ENCODE results near the gene UBE2O. TPM values are rescaled to one million over a fixed set of nuclear protein-coding genes. Genes with fewer than 3 reads are reported as not detected.

UBE2O gene
- polyA plus RNA-seq, 4 donors, result 20.9 to 30.0 (median 28.9) TPM

DNA sequence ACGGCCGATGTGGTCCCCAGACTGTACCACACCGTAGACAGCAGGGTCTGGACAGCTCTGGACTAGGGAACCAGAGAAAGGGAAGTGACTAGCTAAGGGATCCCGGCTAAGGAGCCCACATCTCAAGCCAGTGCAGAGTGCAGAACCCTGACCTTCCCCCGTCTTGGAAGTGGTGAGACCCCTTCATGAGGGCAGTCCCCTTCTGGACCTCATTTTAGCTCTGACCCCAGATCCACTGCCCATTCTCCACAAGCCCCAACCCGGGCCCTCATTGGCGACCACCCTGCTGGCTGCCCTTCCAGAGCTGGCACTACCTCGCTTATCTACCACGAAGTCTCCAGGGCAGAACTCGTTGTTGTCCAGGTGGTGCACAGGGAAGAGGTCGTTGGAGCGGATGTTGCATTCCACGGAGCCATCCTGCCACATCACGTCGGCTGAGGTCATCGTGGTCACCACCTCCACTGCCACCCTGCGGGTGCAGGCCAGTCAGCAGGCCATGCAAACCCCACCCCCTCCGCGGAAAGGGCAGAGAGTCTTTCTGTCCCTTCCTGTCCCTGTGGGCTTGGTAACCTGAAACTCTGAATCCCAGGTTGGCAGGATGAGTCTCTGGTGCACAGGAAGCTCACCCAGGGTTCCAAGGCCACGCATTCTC is 54.3 kb downstream of the UBE2O start:
- DNase-seq (ENCODE audit: low read depth in 4 of 4, low spot score in 2 of 4), result no peak

DNA sequence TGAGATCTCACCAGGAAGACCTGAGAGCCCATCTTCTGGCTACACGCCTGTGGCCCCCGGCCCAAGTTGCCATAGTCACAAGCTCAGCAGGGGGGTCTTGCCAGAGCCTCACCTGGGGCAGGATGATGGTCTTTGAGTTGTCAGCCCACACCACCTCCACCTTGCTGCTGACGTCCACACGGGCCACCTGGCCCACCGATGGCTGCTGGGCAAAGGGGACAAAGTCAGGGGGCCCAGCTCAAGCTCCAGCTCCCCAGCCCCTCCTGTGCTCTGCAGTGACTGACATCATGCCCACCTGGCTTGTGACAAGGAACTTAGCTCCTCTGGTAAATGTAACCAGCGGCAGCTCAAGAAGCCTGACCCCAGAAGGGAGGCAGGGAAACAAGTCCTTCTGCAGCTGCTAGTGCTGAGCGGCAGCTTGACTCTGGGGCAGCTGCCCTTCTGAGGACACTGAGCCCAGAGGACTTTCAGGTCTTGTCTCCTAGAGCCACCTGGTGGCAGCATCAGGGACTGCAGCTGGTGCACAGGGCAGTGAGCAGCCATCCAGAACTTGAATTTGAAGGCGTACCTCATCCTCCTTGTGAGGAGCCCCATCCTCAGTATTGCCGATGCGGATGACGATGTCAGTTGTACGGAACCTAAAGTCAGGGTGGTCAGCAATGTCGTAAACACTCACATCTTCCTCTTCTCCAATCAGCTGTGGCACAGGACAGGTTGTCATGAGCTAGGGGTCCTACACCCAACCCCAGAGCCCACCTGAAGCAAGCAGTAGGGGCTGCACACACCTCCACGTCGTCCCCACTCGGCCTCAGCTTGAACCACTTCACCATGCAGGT is 55.0 kb downstream of the UBE2O start:
- DNase-seq (ENCODE audit: low read depth in 4 of 4, low spot score in 2 of 4), result peak in 2 of 4 donors; percentile 67 to 86

DNA sequence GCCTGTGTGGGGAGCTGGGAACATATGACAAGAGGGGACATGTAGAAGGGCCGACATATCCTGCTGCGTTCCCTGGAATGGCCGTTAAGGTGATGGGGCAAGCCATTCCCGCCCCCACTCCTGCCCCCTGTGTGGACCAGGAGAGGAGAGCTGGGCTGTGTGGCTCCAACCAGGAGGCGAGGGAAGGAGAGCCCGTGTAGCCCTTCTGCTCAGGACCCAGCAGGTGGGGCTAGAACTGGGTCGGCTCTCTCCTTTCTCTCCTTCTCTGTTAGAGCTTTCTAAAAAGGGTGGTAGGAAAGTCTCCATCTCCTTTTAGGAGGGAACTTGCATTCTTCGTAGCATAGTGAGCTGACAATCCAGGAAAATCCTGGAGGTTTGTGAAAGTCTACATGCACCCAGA is 55.8 kb downstream of the UBE2O start:
- DNase-seq (ENCODE audit: low read depth in 4 of 4, low spot score in 2 of 4), result no peak

DNA sequence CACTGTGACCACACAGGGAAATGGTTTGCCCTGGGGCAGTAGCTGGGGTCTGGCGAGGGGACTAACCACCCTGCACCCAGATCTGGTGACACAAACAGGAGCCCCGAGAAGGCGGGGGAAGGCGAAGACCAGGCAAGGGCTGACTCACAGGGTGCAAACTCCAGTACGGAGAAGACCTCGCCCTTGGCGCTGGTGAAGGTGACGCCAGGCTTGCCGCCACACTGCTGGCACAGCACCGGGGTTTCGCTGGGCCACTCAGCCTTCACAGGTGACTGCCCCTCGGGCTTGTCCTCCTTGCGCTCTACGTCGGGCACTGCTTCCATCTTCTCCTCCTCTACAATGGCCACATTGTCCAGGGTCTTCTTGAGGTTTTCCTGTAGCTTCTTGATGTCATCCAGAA is 57.0 kb downstream of the UBE2O start:
- DNase-seq (ENCODE audit: low read depth in 4 of 4, low spot score in 2 of 4), result no peak

DNA sequence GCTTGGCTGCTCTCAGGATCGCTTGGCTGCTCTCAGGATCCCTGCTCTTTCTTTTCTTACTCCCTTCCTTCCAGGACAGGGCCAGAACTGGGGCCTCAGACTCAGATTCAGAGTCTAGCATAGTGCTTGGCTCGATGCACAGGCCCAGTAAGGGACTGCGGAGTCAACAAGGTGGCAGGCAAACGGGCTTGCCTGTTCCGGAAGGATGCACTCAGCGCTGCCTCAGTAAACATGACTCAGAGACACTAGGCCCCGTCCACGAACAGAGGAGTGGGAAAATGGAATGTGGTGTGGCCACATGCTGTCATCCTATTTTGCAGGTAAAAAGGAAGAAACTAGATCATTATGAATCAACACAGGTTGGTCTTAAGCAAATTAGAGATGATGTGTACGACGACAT is 58.8 kb downstream of the UBE2O start:
- no peak for DNase-seq (ENCODE audit: low read depth in 4 of 4, low spot score in 2 of 4)

DNA sequence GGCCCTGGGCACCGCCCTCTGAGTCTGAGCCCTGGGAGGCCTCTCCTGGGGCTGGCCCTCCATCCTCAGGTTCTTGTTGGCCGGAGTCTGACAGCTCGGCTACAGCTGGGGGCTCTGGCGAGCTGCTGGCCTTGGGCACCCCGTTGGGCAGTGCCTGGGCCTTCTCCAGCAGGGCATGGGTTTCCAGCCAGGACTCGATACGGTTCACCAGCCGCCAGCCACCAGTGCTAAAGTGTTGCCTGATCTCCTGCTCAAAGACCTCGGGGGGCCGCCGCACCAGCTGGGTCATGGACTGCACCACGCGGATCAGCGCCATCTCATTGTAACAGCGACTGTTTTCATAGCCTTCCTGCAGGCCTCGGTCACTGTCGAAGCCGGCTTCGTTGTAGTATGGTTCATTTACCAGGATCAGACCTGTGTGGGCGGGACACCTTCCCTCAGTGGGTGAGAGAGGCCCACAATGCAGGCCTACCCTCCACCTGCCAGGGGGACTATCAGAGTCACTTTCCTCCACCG is 61.7 kb downstream of the UBE2O start:
- no peak for DNase-seq (ENCODE audit: low read depth in 4 of 4, low spot score in 2 of 4)

DNA sequence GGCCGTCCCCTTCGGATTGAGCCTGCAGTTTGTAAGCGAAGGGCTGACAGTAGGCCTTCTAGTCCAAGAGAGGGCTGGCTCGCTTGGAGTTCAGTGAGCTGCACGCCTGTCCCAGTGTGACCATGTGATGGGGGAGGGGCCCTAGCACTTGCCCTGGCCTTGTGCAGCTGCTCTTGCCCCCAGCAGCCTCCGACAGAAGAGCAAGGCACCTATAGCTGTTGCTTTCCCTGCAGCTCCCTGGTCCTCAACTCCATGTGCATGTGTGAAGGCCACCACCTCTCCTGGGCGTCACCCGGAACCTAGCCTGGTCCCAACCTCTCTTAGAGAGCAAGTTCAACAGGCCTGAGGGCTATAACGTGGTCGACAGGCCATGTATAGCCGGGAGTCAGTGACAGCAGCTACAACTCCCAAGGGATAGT is 62.9 kb downstream of the UBE2O start:
- no peak for DNase-seq (ENCODE audit: low read depth in 4 of 4, low spot score in 2 of 4)

DNA sequence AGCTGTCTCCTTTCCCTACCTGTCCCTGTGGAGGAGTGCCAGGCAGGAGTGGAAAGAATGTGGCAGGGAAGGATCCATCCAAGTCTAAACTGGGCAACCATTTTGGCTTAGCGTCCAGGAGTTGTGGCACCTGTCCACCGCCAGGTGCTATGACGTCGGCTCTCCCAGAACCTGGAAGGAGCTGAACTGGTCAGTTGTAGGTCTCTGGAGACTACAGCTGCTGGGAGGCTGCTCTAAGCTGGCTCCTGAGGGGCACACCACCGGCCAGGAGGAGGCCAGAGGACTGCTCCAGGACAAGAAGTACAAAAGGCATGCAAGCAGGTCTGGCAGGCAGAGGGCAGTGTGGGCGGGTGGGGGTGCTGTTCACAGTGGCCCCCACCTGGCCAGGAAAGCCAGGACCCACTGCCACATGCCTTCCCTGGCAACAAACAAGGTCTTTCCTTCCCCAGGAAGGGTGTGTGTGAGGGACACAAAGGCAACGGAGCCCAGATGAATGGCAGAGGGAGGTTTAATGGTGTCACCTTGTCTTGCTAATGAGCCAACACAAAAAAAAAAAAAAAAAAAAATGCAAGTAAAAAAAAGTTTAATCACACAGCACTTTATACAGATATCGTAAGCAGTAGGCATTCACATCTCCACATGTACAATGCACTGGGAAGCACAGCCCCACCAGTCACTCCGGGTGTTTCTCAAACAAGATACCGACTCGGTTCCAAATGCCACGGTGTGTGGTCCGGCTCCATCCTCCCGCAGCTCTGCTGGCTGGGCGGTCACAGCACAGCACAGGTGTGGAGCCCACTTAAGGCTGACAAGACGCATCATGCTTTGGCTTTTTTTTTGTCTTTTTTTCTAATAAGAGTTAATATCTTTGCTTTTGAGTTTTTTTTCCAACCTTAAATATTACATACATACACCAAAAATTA is 63.7 kb downstream of the UBE2O start:
- no peak for DNase-seq (ENCODE audit: low read depth in 4 of 4, low spot score in 2 of 4)

DNA sequence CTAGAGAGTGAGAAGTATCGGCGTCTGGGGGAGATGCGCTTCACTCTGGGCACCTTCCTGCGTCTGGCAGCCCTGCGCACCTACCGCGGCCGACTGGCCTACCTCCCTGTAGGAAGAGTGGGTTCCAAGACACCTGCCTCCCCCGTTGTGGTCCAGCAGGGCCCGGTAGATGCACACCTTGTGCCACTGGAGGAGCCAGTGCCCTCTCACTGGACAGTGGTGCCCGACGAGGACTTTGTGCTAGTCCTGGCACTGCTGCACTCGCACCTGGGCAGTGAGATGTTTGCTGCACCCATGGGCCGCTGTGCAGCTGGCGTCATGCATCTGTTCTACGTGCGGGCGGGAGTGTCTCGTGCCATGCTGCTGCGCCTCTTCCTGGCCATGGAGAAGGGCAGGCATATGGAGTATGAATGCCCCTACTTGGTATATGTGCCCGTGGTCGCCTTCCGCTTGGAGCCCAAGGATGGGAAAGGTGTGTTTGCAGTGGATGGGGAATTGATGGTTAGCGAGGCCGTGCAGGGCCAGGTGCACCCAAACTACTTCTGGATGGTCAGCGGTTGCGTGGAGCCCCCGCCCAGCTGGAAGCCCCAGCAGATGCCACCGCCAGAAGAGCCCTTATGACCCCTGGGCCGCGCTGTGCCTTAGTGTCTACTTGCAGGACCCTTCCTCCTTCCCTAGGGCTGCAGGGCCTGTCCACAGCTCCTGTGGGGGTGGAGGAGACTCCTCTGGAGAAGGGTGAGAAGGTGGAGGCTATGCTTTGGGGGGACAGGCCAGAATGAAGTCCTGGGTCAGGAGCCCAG is 65.8 kb downstream of the UBE2O start:
- DNase-seq (ENCODE audit: low read depth in 4 of 4, low spot score in 2 of 4), result no peak

DNA sequence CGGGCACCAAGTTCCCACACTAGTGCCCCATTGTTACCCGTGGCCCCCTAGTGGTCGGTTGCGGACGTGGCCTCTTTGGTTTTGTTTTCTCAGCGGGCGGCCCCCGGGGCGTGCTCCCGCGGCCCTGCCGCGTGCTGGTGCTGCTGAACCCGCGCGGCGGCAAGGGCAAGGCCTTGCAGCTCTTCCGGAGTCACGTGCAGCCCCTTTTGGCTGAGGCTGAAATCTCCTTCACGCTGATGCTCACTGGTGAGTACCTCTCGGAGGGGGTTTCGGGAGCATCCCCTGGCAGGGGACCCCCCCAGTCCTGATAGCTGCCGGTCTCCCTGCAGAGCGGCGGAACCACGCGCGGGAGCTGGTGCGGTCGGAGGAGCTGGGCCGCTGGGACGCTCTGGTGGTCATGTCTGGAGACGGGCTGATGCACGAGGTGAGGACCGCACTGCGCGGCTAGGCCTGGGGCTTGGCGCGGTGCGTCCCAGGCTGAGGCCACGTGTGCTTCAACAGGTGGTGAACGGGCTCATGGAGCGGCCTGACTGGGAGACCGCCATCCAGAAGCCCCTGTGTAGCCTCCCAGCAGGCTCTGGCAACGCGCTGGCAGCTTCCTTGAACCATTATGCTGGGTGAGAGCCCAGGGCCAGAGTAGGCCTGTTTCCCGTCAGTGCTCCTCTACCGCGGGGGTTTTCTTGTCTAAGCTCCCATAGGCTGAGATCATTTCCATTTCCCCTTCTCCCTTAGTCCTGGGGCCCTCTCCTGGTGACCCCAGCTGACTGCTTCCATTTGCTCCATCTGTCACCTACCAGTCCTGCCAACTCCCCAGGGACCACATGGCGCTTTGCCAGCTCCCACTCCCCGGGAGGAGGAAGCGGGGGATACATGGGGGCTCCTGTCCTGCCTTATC is 66.8 kb downstream of the UBE2O start:
- no peak for DNase-seq (ENCODE audit: low read depth in 4 of 4, low spot score in 2 of 4)

DNA sequence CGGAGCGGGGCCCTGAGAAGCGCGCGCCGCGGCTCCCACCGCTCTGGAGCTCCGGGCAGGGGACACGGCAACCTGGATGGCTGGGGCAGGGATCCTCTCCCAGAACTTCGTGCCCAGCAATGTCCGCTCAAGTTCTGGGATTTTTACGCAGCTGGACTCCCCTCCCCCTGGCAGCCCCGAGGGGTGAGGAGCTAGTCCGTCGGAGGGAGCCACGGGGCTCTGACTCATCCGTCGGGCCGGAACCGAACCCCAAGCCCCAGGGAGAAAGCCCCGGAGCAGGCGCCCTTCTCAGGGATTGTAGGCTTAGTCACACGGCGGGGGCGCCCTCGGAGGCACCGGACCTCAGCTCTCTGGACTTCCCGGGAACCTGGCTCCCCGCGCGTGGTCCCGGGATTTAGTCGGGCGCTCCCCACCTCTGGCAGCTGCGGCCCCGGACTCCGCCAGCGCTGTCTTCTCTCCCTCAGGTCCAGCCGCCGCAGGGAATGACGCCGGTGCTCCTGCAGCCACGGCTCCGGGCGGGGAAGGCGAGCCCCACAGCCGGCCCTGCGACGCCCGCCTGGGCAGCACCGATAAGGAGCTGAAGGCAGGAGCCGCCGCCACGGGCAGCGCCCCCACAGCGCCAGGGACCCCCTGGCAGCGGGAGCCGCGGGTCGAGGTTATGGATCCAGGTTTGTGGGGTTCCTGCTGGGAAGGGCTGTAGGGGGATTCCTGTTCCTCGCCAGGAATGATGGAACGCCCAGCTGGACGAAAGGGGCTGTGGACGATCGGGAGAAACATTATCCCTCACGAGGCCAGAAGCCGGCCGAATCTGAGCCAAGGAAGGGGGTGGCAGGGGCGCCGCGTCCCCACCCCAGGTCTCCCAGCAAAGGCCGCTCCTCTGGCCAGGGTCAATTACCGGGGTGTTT is 67.7 kb downstream of the UBE2O start:
- DNase-seq (ENCODE audit: low read depth in 4 of 4, low spot score in 2 of 4), result no peak

DNA sequence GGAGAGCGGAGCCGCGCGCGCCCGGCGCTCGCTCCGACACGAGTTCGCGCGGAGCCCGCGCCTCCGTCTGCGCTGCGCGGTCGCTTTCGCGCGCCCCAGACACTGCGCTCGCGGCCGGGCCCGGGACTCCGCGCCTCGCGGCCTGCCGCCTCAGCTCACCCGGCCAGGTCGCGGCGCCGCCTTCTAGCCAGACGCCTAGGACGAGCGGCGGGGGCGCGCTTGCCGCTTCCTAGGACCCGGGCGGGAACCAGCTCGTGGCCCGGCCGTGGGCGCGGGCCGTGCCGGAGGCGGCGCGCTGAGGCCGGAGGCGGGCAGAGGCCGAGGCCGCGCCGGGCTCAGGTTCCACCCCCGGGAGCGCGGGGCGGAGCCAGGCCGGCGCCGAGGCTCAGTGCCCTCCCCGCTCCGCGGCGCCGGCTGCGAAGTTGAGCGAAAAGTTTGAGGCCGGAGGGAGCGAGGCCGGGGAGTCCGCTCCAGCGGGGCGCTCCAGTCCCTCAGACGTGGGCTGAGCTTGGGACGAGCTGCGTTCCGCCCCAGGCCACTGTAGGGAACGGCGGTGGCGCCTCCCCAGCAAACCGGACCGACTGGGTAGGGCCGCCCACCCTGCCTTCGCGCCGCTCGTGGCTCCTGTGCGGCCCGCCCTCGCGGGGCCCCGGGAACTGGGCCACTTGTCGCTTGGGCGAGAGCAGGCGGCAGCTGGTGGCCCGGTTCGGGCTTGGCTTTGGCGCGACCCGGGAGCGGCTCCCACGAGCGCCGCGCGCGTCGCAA is 68.5 kb downstream of the UBE2O start, which contains the start of gene SPHK1:
Gene SPHK1, plus strand, starts transcription at position 388 of the 765 bp plus-strand sequence. CDS start 1,036 bp downstream, outside the sequence.
- DNase-seq (ENCODE audit: low read depth in 4 of 4, low spot score in 2 of 4), result no peak

DNA sequence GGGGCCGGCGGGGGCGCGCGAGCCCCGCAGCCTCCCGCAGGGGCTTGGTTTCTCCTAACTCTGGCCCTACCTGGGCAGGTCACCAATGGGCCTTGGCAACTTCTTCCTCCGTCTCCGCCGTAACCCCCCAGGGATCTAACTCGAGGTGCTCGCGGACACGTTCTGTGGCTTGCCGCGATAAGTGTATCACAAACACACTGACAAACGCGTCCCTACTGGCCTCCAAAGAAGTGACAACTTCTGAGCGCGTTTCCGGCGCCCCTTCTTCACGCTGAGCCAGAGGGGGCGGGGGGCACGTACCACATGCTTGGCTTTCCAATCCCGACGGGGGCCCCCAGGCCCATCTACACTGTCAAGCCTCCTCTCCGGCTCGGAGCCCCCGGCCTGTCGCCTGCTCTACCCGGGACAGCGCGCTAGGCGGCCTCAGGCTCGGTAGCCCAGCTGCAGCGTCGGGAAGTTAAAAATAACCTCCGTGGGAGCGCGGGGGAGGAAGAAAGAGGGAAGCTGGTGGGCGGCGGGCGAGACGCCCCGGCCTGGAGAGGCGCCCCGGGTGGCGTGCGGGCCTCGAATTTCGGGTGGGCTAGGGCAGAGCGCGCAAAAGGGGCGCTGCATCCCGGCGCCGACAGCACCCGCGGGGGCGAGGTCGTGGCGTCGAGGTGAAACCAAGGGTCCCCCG is 69.3 kb downstream of the UBE2O start:
- DNase-seq (ENCODE audit: low read depth in 4 of 4, low spot score in 2 of 4), result no peak

DNA sequence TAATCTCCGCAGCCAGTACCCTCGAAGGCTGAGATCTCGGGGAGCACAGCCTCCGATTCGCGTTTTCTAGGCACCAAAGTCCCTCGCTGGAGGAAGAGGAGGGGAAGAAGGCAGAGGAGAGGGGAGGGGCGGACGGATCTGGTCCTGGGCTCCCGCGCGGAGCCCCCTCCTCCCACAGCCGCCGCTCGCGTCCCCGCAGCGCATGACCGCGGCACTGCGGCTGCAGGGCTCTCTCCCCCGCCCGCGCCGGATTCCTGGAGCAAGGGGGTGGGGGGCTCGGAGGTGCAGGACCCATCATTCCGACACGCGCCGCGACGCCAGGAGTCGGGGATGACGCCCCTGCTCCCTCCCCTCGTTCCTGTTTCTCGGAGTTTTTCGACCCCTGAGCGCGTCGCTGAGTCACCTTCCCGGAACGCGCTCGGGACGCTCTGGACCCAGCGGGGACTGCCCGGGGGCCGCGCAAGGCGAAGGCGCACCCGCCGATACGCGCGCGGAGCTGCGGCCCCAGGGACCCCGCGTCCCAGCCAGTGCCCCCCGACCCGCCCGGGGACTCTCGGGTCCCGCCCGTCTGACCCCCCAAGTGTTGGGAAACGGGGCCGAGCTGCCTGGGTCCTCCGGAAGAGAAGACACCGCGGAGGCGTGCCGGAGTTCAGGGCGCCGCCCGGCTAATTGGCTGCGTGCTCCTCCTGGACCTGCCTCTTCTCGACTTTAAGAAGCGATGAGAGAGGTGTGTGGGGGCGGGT is 70.0 kb downstream of the UBE2O start:
- DNase-seq (ENCODE audit: low read depth in 4 of 4, low spot score in 2 of 4), result no peak

DNA sequence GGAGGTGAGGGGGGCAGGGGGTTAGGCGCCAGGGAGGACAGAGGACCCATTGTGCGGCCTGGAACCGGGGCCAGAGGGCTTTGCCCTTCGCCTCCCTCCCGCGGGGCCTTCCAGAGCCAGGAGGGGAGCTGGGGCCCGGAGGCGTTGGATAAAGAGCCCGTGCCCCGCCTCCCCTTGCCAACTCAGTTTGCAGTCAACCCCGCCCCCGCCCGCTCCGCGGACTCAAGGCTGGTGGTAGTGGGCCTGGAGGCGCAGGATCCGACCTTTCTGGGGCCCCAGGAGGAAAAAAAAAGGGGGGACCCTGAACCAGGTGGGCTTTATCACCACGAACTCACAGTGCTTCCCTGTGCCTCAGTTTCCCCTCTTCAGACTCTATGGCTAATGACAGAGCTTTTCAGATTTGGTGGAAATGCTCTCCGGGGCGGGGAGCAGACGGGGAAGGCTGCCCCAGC is 70.6 kb downstream of the UBE2O start:
- no peak for DNase-seq (ENCODE audit: low read depth in 4 of 4, low spot score in 2 of 4)
